Erythroblast (primary cell): ENCODE measurements around the gene SNAI1.

Experiments used
- GATA1 ChIP-seq: IDR thresholded peaks from 2 replicates; pipeline ENCODE4 v1.6.1; 2011; ENCODE audit warnings: low read depth, mild to moderate bottlenecking, control low read depth, low read length, moderate library complexity
- POLR2A ChIP-seq: IDR thresholded peaks from 2 replicates; pipeline ENCODE4 v1.6.1; 2011; ENCODE audit warnings: mild to moderate bottlenecking, low read length

DNA sequence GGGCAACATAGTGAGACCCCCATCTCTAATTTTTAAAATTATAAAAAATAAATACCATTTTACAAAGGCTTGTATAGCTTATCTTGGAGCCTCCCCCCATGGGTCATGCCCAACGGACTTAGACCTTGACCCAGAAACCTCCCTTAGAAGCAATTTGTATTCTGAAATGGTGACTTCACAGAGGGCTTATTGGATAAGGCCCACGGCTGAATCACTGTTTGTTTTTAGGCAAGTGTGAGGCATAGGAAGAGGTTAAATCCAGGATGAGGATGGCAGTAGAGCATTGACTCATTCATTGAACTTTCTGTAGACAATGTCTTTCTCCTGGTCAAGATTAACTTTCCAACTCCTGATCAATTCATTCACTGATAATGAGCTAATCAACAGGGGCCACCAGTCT is 6.2 kb upstream of the SNAI1 start:
- TF ChIP-seq POLR2A (no peak), GATA1 (no peak)
